A673 (cell line): ENCODE results near the gene CYP24A1. TPM values are rescaled to one million over a fixed set of nuclear protein-coding genes. Genes with fewer than 3 reads are reported as not detected.

Experiments used
- BruUV-seq: library from RNA; stranded (reverse); fragments of 400-500 nt; replicated peaks from 2 replicates; lab custom pipeline; 2021; lab: Mats Ljungman, UMichigan
- CTCF ChIA-PET: fragments of 300-600 bp; sonication (Branson Sonifier 250); formaldehyde crosslinking; loops from one replicate; lab custom pipeline; 2022; ENCODE audit warnings: antibody characterized with exemption; lab: Charles Lee
- POLR2A ChIA-PET: fragments of 300-600 bp; sonication (Branson Sonifier 250); formaldehyde crosslinking; loops from one replicate; lab custom pipeline; 2022; ENCODE audit warnings: antibody characterized with exemption; ENCODE audit not compliant: low non-redundant PET; lab: Charles Lee
- DNase-seq: peaks from one replicate; pipeline ENCODE4 v3.0.0-alpha.2; 2015; ENCODE audit warnings: low spot score
- H3K27ac ChIP-seq: fragments of 200-600 bp; sonication (generic); 2 replicates; pipeline ENCODE4 v1.5.1; 2016; ENCODE audit warnings: mixed run types, low read depth, mild to moderate bottlenecking, mixed read lengths, antibody characterized with exemption, low read length; ENCODE audit not compliant: poor library complexity, severe bottlenecking
- H3K27me3 ChIP-seq: fragments of 200-600 bp; sonication (generic); replicated peaks from 2 replicates; pipeline ENCODE4 v1.6.1; 2017; ENCODE audit warnings: mixed run types, low read depth, mild to moderate bottlenecking, mixed read lengths, antibody characterized with exemption, low read length; ENCODE audit not compliant: insufficient read depth, poor library complexity
- H3K36me3 ChIP-seq: fragments of 200-600 bp; sonication (generic); 2 replicates; pipeline ENCODE4 v1.6.1; 2016; ENCODE audit warnings: mixed run types, mild to moderate bottlenecking, mixed read lengths, antibody characterized with exemption, low read length; ENCODE audit not compliant: insufficient read depth, poor library complexity, severe bottlenecking
- H3K4me1 ChIP-seq: fragments of 200-600 bp; sonication (generic); 2 replicates; pipeline ENCODE4 v1.6.1; 2017; ENCODE audit warnings: mixed run types, mild to moderate bottlenecking, mixed read lengths, antibody characterized with exemption, low read length; ENCODE audit not compliant: insufficient read depth, poor library complexity, severe bottlenecking
- H3K4me3 ChIP-seq: fragments of 200-600 bp; sonication (generic); 2 replicates; pipeline ENCODE4 v1.5.1; 2016; ENCODE audit warnings: low read depth, mixed run types, mild to moderate bottlenecking, mixed read lengths, low read length; ENCODE audit not compliant: poor library complexity, severe bottlenecking
- H3K9me3 ChIP-seq: fragments of 200-600 bp; sonication (generic); 2 replicates; pipeline ENCODE4 v1.6.1; 2016; ENCODE audit warnings: mixed run types, low read depth, mild to moderate bottlenecking, mixed read lengths, antibody characterized with exemption, low read length; ENCODE audit not compliant: poor library complexity, severe bottlenecking
- CTCF ChIP-seq: fragments of 300-800, 200-600 bp; sonication (generic); conservative IDR thresholded peaks from 2 replicates; pipeline ENCODE4 v1.5.1; 2017; ENCODE audit warnings: low read depth, mild to moderate bottlenecking, antibody characterized with exemption, low read length, moderate library complexity, mixed read lengths
- EZH2 ChIP-seq: fragments of 200-600 bp; sonication (generic); IDR thresholded peaks from 2 replicates; pipeline ENCODE4 v1.6.1; 2017; ENCODE audit warnings: borderline replicate concordance, low read depth, mild to moderate bottlenecking, mixed read lengths, antibody characterized with exemption, low read length; ENCODE audit not compliant: poor library complexity, severe bottlenecking
- intact Hi-C: fragments of 100-400 bp; cut with micrococcal nuclease; formaldehyde crosslinking; loops from one replicate; pipeline ENCODE4 v1.10.0; 2022; ENCODE audit not compliant: unreplicated experiment
- total RNA-seq: library from RNA; stranded (reverse); gene quantifications from 2 replicates; pipeline ENCODE4 v1.2.3, GENCODE V29; 2021

Gene CYP24A1
- total RNA-seq, 1 experiment from 2014 or later, result 0.56 TPM

DNA sequence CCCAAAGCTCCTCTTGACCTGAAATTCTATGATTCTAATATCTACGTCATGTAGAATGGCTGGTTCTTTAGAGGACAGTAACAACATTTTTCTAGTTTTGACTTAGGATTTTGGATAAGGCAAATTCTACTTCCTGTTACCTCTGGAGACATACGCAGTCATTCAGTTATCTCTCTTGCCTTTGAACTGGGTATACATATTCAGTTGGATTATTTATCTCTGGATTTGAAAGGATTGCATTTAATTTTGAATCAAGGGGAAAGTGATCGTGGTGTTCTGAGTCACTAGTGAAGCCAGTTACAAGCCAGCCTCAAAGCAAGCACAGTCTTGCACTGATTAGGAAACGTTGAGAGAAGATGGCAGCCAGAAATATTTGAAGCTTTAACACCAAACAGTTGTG lies 68.1 kb downstream of the CYP24A1 start:
- Histone ChIP-seq H3K4me1 (no peaks in the 10 kb centered on the region), H3K4me3 (no peak overlapping the region), H3K27me3 (no peaks in the 10 kb centered on the region), H3K36me3 (no peaks in the 10 kb centered on the region), H3K27ac (no peak overlapping the region), H3K9me3 (no peaks in the 10 kb centered on the region)
- BruUV-seq, result no TSS peak
- POLR2A ChIA-PET, result no interaction called here
- intact Hi-C loops, result no loop called here
- CTCF ChIA-PET, result no interaction called here
- TF ChIP-seq EZH2 (no peak), CTCF (no peak)
- DNase-seq, result no peak

DNA sequence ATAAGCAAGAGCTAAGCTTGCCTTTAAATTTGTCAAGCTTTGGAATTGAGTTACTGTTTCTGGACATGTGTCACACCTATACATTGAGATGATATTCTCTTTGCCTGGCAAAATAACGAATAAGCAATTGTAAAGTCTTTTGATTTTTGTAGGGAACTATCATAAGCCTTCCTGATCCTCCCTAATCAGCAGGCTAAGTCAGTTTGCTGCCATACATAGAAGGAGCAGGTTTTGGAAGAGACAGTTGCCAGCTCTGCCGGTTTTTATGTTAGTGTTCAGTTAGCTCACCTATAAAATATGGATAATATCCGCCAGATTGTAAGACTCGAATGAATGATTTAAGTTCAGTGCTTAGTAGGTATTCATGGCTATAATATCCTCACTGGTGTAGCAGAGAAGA lies 69.0 kb downstream of the CYP24A1 start:
- H3K36me3 ChIP-seq, result no peaks in the 10 kb centered on the region
- ChIA-PET CTCF (interaction anchor here (0.7 kb wide), 1 partner anchor 504 kb away, joined by 3 read pairs; no protein-coding TSS in a partner anchor), POLR2A (no interaction called here)
- H3K4me3 ChIP-seq, result no peak overlapping the region
- no peak overlapping the region for H3K27ac ChIP-seq
- no peak for TF ChIP-seq CTCF
- no peak for TF ChIP-seq EZH2
- no TSS peak for BruUV-seq
- no peaks in the 10 kb centered on the region for H3K27me3 ChIP-seq
- H3K4me1 ChIP-seq, result no peaks in the 10 kb centered on the region
- intact Hi-C loops, result no loop called here
- H3K9me3 ChIP-seq, result no peaks in the 10 kb centered on the region
- no peak for DNase-seq

GRCh38 chr20:54103762-54104600 lies 69.8 kb downstream of the CYP24A1 start:
- no peak for DNase-seq
- H3K27ac ChIP-seq, result no peak overlapping the region
- no peaks in the 10 kb centered on the region for H3K4me1 ChIP-seq
- TF ChIP-seq CTCF, result no peak
- no peak for TF ChIP-seq EZH2
- no TSS peak for BruUV-seq
- ChIA-PET POLR2A (no interaction called here), CTCF (interaction anchor here (0.7 kb wide), 3 partner anchors 14 to 505 kb away, joined by 3 read pairs; no protein-coding TSS in a partner anchor)
- intact Hi-C loops, result no loop called here
- no peak overlapping the region for H3K4me3 ChIP-seq
- H3K27me3 ChIP-seq, result no peaks in the 10 kb centered on the region
- no peaks in the 10 kb centered on the region for H3K9me3 ChIP-seq
- no peaks in the 10 kb centered on the region for H3K36me3 ChIP-seq

Other genes with a start within 250 kb of the CYP24A1 start
- 1.4 and 2.6 TPM in 2 replicates for gene BCAS1, start 103.4 kb downstream of the CYP24A1 start, total RNA-seq
- 62.1 and 76.0 TPM in 2 replicates for gene PFDN4, start 34.1 kb upstream of the CYP24A1 start, total RNA-seq